Measurements from ENCODE around the gene TFF1.

Gene TFF1

GRCh38 chr21:42381347-42381984 is 15.1 kb upstream of the TFF1 start:
- TF ChIP-seq ZFX (IDR thresholded peaks at IDR 0.05; ENCODE audit: borderline replicate concordance): no peak
- peak; percentile 71 for TF ChIP-seq CTCF (IDR thresholded peaks at IDR 0.05)
- H3K27ac ChIP-seq: no peak overlapping the region

- TF ChIP-seq ZFX (IDR thresholded peaks at IDR 0.05; ENCODE audit: borderline replicate concordance): no peak
- TF ChIP-seq CTCF (IDR thresholded peaks at IDR 0.05): no peak
- no peak overlapping the region for H3K27ac ChIP-seq
Measured at GRCh38 chr21:42379426-42380215, 13.3 kb upstream of the TFF1 start.

- TF ChIP-seq CTCF (IDR thresholded peaks at IDR 0.05) (no peak), ZFX (IDR thresholded peaks at IDR 0.05; ENCODE audit: borderline replicate concordance) (no peak)
- H3K27ac ChIP-seq: no peak overlapping the region
Measured at GRCh38 chr21:42378418-42378817, 12.1 kb upstream of the TFF1 start.

DNA sequence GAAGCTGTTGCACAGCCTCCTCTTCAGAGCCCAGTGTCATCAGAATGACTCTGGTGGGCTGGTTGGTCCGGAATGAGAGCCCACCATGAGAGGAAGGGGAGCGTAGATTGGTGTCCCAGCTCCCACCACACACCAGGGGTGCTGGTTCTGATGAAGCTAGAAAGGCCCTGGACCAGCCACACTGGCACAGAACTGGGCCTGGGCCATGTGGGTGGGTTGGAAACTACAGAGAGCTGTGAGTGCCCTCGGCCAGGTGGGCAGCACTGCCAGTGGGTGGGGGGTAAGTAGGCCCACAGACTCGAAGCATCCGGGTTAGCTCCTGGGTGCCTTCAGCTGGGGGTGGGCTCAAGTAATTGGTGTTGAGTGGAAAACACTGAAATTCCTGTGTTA is 11.6 kb upstream of the TFF1 start:
- no peak overlapping the region for H3K27ac ChIP-seq
- TF ChIP-seq CTCF (IDR thresholded peaks at IDR 0.05): no peak
- no peak for TF ChIP-seq ZFX (IDR thresholded peaks at IDR 0.05; ENCODE audit: borderline replicate concordance)

DNA sequence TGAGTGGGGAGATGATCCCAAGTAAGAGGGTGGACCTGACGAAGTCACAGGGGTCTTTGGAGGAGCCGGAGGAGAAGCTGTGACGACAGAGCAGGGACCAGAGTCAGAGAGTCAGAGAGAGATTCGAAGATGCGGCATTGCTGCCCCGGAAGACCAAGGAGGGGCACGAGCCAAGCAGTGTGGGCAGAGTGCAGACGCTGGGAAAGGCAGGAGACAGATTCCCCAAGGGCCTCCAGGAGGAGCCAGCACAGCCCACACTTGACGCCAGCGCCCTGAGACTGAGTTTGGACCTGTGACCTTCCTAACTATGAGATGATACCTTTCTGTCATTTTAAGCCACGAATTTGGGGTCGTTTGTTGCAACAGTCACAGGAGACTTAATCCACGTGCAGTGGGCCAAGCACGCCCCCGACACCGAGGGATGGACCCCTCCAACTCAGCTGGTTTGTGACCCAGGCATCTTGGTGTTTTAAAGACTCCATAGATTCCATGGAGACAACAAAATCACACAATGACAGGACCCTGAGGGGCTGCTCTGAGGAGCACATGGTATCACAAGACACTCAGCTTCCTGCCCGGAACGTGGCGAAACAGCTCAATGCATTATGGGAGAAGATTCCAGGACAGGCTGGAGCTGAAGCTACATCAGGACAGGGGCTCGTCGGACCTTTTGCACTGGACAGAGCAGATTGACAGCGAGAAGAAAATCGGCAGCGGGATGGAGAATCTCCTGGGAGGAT is 11.0 kb upstream of the TFF1 start:
- H3K27ac ChIP-seq: no peak overlapping the region

GRCh38 chr21:42376338-42376982 is 10.1 kb upstream of the TFF1 start:
- no peak overlapping the region for H3K27ac ChIP-seq
- no peak for TF ChIP-seq ZFX (IDR thresholded peaks at IDR 0.05; ENCODE audit: borderline replicate concordance)
- TF ChIP-seq CTCF (IDR thresholded peaks at IDR 0.05): 0 out of 2 replicates have a peak, but pooled peaks have one; percentile 4

More for the DNA sequence above, 11.0 kb upstream of the TFF1 start:
- no peak for TF ChIP-seq ZFX (IDR thresholded peaks at IDR 0.05; ENCODE audit: borderline replicate concordance)
- TF ChIP-seq CTCF (IDR thresholded peaks at IDR 0.05): no peak

Measured in 22Rv1 (cell line).